CD4-positive, alpha-beta T cell treated with Interleukin-1 beta for 1 hour (primary cell): ENCODE data around the gene TPM2.

Experiments
- DNase-seq, 2 donors: peaks; one replicate each; pipeline ENCODE4 v3.0.0-alpha.2; 2020 to 2022

The TPM2 gene

DNA sequence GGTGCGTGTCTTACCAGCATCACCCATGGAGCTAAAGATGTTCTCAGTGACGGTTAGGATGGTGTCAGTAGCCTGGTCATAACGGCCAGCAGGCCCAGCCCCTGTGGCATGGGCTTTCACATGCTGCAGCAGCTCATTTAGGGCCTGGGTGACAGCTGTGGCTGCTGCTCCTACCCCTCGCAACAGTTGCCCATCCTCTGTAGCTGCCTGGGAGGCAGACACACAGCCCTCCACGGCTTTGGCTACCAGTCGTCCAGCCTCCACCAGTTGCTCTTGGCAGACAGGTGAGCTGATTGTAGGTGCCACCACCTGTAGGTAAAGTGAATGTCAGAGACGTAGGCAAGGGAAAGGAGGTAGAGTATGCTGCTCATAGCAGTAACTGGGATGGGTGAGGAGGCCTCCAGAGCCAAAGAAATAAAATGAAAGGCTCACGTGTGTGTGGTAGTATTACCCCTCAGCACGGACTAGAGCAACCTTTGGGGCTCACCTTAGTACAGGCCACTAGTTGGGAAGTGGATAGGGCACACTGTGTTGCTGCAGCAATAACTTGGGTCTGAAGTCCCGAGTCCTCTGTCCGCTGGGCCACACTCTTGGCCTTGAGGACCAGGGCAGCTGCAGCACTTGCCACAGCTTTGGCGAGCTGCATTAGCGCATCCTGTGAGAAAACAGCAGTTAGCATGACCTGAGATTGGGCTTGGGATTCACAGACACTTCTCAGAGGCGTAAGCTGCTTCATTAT, 27.6 kb upstream of the TPM2 start:
- no peak for DNase-seq

- DNase-seq, result no peak
Measured at GRCh38 chr9:35716230-35716629, 26.5 kb upstream of the TPM2 start.

GRCh38 chr9:35714579-35715252, 25.0 kb upstream of the TPM2 start:
- no peak for DNase-seq

GRCh38 chr9:35714123-35714522, 24.4 kb upstream of the TPM2 start:
- DNase-seq, result no peak

GRCh38 chr9:35713578-35713977, 23.9 kb upstream of the TPM2 start:
- no peak for DNase-seq

GRCh38 chr9:35712762-35713400, 23.2 kb upstream of the TPM2 start:
- no peak for DNase-seq

DNA sequence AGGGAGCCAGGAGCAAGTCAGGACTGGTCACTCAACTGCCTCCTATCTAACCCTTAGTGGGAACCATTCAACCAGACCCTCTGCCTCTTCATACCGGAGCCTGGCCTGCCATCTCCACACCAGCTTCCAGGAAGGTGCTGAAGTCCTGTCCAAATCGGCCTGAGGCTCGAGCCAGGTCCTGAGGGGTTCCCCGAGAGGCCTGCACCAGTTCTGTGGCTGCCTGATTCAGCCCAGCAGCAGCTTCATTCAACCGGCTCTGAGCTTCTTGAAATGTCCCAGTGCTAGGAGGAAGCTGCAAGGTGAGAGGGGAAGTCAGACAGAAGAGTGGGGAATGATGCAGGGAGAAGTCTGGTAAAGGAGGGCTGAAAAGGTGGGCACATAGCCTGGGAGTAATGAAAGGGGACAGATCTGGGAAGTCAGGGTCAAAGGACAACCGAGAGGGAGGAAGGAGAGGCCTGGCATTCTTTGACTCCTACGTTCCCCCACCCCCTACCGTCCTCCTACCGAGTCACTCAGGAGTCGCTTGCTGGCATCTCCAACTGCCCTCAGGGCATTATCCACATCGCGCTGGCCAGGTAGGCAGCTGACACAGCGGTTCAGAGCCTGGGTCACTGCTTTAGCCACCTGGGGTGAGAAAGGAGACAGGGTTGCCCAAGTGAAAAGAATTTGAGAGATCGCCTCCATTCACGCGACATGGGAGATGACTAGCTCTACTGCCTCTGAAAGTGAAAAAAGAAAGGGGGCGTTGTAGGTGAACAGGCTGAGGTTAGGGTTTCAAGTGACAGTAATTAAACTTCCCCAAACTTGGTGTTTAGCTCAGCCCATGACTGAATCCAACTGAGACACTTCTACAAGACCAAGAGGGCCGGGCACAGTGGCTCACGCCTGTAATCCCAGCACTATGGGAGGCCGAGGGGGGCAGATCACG, 22.0 kb upstream of the TPM2 start:
- DNase-seq, result no peak

DNA sequence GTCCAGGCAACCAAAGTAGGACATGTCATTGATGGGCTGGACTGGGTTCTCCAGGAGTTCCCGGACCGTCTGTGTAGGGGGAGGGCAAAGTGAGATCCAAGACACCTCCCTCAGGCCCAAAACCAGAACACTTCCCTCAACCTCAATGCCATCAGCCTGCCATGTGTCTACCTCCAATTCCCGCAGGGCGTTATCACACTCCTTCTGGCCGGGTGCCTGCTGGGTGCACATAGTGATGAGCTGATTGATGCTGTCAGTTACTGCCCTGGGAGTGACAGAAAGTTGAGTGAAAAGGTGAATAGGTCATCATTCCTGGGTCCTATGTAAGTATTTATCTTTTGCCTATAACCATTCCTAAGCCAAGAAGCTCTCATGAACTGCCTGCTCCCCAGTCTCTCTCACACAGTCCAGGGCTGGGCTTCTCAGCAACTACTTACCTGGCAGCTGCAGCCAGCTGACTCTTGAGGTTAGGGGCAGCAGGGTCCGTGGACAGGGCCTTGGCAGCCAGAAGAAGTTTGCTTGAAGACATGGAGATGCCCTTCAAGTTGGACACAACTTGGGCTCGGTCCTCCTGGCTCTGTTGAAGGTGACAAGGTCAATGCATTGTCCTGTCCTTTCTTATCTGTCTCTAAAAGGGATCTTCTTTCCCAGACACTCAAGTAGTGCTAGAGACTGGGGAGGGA, 21.2 kb upstream of the TPM2 start:
- DNase-seq, result no peak

DNA sequence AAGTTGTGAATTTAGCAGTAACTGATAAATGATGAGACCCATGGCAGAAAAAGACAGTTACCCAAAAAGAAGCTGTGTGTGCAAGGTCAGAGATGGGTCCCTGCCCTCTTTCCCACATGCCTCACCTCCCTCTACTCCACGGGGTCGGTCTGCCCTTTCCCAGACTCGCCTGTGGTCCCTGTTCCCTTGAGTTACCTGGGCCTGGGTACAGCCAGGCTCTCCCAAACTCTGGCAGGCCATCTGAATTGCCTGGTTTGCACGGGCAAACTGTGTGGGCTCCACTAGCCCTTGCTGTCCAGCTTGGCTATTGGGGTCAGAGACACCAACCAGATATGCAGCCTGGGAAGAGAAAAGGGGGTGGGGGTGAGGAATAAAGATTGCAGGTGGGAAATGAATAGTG, 18.4 kb upstream of the TPM2 start:
- no peak for DNase-seq

DNA sequence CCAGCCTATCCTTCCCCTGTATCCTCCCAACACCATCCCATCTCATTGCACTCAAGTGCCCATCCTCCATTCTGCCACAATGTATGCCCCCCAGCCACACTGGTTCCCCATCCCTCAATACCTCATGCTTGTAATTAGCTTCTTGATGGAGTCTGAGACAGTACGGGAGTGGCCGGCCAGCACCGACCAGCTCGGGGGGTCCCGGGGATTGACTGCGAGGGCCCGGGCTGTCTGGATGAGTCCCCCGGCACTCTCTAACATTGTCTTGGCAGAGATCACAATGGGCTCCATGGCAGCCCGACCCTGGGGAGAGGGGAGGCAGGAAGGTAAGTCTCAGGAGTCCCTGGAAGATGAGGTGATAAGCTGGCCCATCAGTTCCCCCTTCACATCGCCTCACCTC, 17.2 kb upstream of the TPM2 start:
- DNase-seq, result no peak

DNA sequence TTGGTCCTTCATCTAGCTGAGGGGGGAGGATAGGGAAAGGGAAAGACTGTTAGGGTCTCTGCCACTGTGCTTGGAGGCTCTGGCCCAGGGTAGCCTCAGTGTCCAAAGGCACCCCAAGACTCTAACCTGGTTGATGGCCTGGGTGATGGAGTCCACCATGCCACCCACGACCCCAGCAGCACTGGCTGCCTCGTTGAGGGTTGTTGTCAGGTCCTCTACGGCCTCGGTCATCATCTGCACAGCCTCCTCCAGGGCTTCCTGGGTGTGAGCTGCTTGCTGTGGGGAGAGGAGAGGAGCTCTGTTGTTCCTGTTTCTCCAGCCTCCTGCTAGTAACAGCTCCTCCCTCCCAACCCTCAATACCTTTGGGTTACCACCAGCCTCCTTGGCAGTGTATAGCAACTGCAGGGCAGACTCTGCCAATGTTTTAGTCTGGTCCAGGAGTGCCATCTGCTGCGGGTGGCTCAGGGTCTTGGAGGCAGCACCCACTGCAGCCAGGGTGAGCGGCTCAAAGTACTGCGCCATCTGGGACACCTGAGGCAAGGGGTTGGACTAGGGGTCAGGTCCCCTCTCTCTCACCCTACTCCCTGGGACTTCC, 16.2 kb upstream of the TPM2 start:
- no peak for DNase-seq

DNA sequence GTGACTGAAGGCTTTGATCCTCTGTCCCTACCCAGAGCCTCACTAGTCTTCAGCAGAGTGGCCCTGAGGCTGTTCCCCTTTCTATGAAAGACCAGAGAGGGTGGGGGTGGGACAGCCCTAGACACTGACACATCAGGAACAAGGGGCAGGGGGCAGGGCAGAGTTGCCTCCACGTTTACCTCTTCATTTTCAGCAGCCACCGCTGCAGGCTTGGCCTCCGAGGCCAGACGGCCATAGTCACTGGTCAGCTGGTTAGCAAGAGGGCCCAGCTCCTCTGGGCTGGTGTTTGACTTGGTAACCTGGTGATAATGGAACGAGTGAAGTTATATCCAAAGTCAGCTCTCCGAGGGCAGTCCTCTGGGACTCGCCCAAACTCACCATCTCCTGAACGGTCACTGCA, 15.6 kb upstream of the TPM2 start:
- DNase-seq, result no peak

GRCh38 chr9:35703906-35704672, 14.4 kb upstream of the TPM2 start:
- DNase-seq, result no peak

GRCh38 chr9:35702696-35703095, 13.0 kb upstream of the TPM2 start:
- no peak for DNase-seq

DNA sequence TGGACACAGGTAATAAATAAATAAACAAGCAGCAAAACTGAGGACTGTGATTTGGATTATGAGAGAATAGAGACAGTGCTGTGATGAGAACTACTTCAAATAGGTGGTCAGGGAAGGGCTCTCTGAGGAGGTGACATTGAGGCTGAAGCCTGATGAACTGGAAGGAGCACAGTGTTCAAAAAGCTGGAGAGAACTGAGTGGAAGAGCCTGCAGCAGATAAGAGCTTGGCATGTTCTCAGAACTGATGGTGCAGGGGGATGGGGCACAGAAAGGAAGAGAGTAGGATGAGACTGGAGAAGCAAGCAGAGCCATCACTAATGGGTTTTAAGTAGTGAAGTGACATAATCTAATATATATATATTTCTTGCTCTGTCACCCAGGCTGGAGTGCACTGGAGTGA, 11.2 kb upstream of the TPM2 start:
- DNase-seq, result no peak

GRCh38 chr9:35700031-35700430, 10.3 kb upstream of the TPM2 start:
- DNase-seq, result no peak

- no peak for DNase-seq
Measured at GRCh38 chr9:35698231-35698630, 8.5 kb upstream of the TPM2 start.

GRCh38 chr9:35697486-35697885, 7.8 kb upstream of the TPM2 start:
- DNase-seq, result no peak

DNA sequence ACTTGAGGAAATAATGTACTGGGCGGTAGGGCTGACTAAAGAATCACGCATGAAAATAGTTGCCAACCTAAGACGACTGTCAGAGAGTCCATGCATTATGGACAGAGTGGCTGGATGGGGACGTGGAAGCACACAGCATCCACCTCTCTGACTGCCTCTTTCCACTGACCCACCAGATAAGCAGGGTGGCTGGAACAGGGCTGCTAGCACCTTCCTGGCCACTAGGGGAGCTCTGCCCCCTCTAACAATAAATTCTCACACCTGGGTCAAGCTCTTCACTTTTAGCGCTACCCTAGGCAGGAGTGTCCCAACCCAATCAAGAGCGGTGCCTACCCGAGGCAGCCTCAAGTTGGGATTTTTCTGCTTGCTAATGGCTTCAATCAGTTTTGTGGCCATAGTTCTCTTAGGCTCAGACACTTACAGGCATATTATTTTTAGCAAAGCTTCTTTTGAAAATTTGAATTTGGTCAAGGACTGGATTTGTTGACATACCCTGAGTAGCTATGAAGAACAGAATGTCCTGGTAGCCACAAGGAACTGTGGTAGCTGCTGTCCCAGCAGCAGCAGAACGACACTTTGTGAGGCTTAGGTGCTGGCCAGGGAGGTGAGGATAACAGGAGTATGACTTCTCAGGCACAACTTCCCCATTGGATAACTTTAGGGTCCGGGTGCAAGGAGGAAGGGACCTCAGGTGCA, 6.9 kb upstream of the TPM2 start:
- DNase-seq, result peak; percentile 59 to 67

DNA sequence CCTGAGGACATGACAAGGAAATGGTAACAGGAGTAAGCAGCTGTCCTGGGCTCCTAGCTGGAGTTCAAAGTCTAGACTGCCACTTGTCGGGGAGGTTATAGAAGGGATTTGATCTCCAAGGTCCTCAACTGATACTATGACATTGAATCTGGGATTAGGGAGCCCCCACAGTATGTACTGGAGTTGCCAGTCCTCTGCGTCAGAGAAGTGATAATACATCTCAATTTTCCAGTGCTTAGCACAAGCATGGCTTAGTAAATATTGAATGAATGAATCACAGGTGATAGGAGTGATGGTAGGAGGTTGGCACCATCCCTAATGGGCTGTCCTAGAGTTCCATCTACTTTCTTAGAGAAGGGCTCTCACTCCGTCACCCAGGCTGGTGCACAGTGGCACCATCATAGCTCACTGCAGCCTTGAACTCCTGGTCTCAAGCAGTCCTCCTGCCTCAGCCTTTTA, 6.2 kb upstream of the TPM2 start:
- DNase-seq, result no peak
